HG03039 (cell line): ENCODE measurements around the gene NCAPH2.

Experiments used
- ATAC-seq: cut with Tn5 transposase; IDR thresholded peaks from one replicate; pipeline ENCODE4 v1.9.1; 2021; ENCODE audit warnings: mild to moderate bottlenecking, moderate library complexity; ENCODE audit not compliant: unreplicated experiment

The NCAPH2 gene

GRCh38 chr22:50488886-50489285 is 19.1 kb upstream of the NCAPH2 start:
- ATAC-seq: no peak

- ATAC-seq: no peak
These were observed 18.4 kb upstream of the NCAPH2 start for GRCh38 chr22:50489363-50490243.

- ATAC-seq: no peak
These were observed 17.3 kb upstream of the NCAPH2 start for GRCh38 chr22:50490531-50491308.

GRCh38 chr22:50497093-50497492 is 10.9 kb upstream of the NCAPH2 start:
- no peak for ATAC-seq

GRCh38 chr22:50498322-50498890 is 9.6 kb upstream of the NCAPH2 start:
- ATAC-seq: no peak

GRCh38 chr22:50500452-50500851 is 7.6 kb upstream of the NCAPH2 start:
- ATAC-seq: no peak

GRCh38 chr22:50502096-50502495 is 5.9 kb upstream of the NCAPH2 start:
- ATAC-seq: no peak

- ATAC-seq: no peak
These were observed 5.2 kb upstream of the NCAPH2 start for GRCh38 chr22:50502628-50503474.

GRCh38 chr22:50503475-50504145 is 4.4 kb upstream of the NCAPH2 start:
- no peak for ATAC-seq

GRCh38 chr22:50504369-50505211 is 3.4 kb upstream of the NCAPH2 start:
- ATAC-seq: no peak

- no peak for ATAC-seq
These were observed 2.7 kb upstream of the NCAPH2 start for GRCh38 chr22:50505276-50505775.

- no peak for ATAC-seq
These were observed 2.0 kb upstream of the NCAPH2 start for GRCh38 chr22:50505776-50506610.

- ATAC-seq: peak; percentile 2
These were observed 1.2 kb upstream of the NCAPH2 start for GRCh38 chr22:50506611-50507420.

GRCh38 chr22:50507421-50507990 is 518 bp upstream of the NCAPH2 start, which contains the start of gene LMF2:
LMF2 (minus strand) TSS chr22:50507702; CDS start chr22:50507675, 27 bp downstream.
- peak; percentile 40 for ATAC-seq

GRCh38 chr22:50508897-50509296 is 873 bp downstream of the NCAPH2 start:
- ATAC-seq: no peak

GRCh38 chr22:50513175-50513574 is 5.2 kb downstream of the NCAPH2 start:
- no peak for ATAC-seq

- ATAC-seq: no peak
These were observed 8.0 kb downstream of the NCAPH2 start for GRCh38 chr22:50516068-50516467.
